ENCODE results near the gene TNS3. TPM values are rescaled to one million over a fixed set of nuclear protein-coding genes. Genes with fewer than 3 reads are reported as not detected.
A peak's percentile ranks its signal among the peaks of the same experiment; 100 is the strongest.

Gene TNS3
- total and polyA plus RNA-seq, 2 of the 13 experiments (the other 11 are each of a cell fraction or from before 2014, with no cell fraction given): 52.9 to 55.7 TPM

DNA sequence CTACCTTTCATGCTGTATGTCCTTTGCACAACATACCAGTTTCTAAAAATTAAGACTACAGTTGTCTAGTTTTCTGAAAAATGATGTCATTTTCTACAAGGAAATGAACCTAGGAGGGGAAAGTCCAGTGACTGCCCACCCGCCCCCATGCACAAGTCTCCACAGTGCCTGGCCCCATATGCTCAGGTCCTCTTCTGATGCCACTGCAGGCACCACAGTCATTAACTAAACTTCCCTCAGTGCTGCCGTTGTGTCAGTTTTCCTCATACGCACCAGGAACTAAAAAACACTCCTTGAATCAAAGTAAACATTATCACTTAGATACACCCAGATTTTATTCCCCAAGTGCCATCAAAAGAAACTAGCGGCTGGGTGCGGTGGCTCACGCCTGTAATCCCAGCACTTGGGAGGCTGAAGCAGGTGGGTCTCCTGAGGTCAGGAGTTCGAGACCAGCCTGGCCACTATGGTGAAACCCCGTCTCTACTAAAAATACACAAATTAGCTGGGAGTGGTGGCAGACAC is 6.9 kb upstream of the TNS3 start:
- Histone ChIP-seq H3K79me2 (ENCODE audit: insufficient read depth, low read length) (no peaks in the 10 kb centered on the region), H3K9ac (ENCODE audit: insufficient read depth, low read depth, low read length) (no peak overlapping the region), H3K4me2 (ENCODE audit: low read depth, low read length) (no peak overlapping the region), H3K9me3 (ENCODE audit: low read length) (no peaks in the 10 kb centered on the region), H4K20me1 (ENCODE audit: insufficient read depth, low read length) (no peaks in the 10 kb centered on the region), H3K4me3 (replicated peaks in 1 of 3; ENCODE audit: insufficient read depth in 1 of 3, low read depth in 2 of 3, low read length in 3 of 3) (no peak overlapping the region), H3K36me3 (replicated peaks in 1 of 2; ENCODE audit: control insufficient read depth in 1 of 2, insufficient read depth in 2 of 2, low read length in 2 of 2) (no peaks in the 10 kb centered on the region), H3K4me1 (ENCODE audit: insufficient read depth, low read length) (peaks cover 41% of the 10 kb centered on the region), H2AFZ (ENCODE audit: low read length) (no peak overlapping the region), H3K27ac (ENCODE audit: extremely low read length, insufficient read depth, low read length) (no peak overlapping the region), H3K27me3 (ENCODE audit: control insufficient read depth in 1 of 2, insufficient read depth in 2 of 2, low read length in 2 of 2) (no peaks in the 10 kb centered on the region)
- in situ Hi-C loops (cut with HindIII; ENCODE audit: extremely low pct_ligation_motif_present, low pct_unique_long_range_greater_than_20kb): no loop called here
- CTCF ChIA-PET (ENCODE audit: low intra/inter-chr PET ratio, low total read pairs): no interaction called here
- intact Hi-C loops (cut with micrococcal nuclease; ENCODE audit: unreplicated experiment): no loop called here
- POLR2A ChIA-PET: interaction anchor here (1.2 to 2.9 kb wide), 2 partner anchors 12 to 18 kb away, joined by 3 to 11 read pairs; no protein-coding TSS in a partner anchor
- 95% methylated on average over 8 of the region's 8 CpGs for WGBS (ENCODE audit: low lambda C conversion rate)
- FAIRE-seq (no peak), DNase-seq (ENCODE audit: low spot score) (no peak), ATAC-seq (no peak)
- TF ChIP-seq ATF7 (IDR thresholded peaks at IDR 0.05) (peak; percentile 28; the same call in 1 of the 2 replicates), ATF7 (CRISPR knock-in tag; IDR thresholded peaks at IDR 0.05) (no peak), ZC3H13 (CRISPR knock-in tag; IDR thresholded peaks at IDR 0.05) (no peak), SP4 (CRISPR knock-in tag; IDR thresholded peaks at IDR 0.05) (no peak)
- BruUV-seq (replicated peaks): no TSS peak

DNA sequence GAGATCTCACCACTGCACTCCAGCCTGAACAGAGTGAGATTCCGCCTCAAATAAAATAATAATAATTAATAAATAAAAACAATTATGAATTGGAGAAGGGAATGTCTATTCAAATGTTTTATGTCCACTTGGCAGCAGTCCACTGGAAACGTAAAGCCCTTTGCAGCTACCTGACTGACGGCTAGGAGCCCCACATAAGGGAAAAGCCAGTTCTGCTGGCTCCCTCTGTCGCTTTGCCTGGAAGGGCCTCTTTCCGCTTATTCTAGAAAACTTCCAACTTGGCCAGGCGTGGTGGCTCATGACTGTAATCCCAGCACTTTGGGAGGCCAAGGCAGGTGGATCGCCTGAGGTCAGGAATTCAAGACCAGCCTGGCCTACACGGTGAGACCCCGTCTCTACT is 6.1 kb upstream of the TNS3 start:
- H3K36me3 ChIP-seq (replicated peaks in 1 of 2; ENCODE audit: control insufficient read depth in 1 of 2, insufficient read depth in 2 of 2, low read length in 2 of 2): no peaks in the 10 kb centered on the region
- BruUV-seq (replicated peaks): no TSS peak
- intact Hi-C loops (cut with micrococcal nuclease; ENCODE audit: unreplicated experiment) (no loop called here), in situ Hi-C loops (cut with HindIII; ENCODE audit: extremely low pct_ligation_motif_present, low pct_unique_long_range_greater_than_20kb) (no loop called here)
- H3K27me3 ChIP-seq (ENCODE audit: control insufficient read depth in 1 of 2, insufficient read depth in 2 of 2, low read length in 2 of 2): no peaks in the 10 kb centered on the region
- POLR2A ChIA-PET: interaction anchor here (1.2 to 2.9 kb wide), 2 partner anchors 13 to 17 kb away, joined by 3 to 11 read pairs; no protein-coding TSS in a partner anchor
- DNase-seq (ENCODE audit: low spot score) (no peak), ATAC-seq (no peak), FAIRE-seq (no peak)
- peaks cover 43% of the 10 kb centered on the region for H3K4me1 ChIP-seq (ENCODE audit: insufficient read depth, low read length)
- H3K27ac ChIP-seq (ENCODE audit: extremely low read length, insufficient read depth, low read length): no peak overlapping the region
- no peak overlapping the region for H3K4me2 ChIP-seq (ENCODE audit: low read depth, low read length)
- H4K20me1 ChIP-seq (ENCODE audit: insufficient read depth, low read length): no peaks in the 10 kb centered on the region
- no peak overlapping the region for H3K4me3 ChIP-seq (replicated peaks in 1 of 3; ENCODE audit: insufficient read depth in 1 of 3, low read depth in 2 of 3, low read length in 3 of 3)
- TF ChIP-seq NR2F2 (IDR thresholded peaks at IDR 0.05; ENCODE audit: borderline replicate concordance, low read depth) (no peak), KDM6A (CRISPR knock-in tag; IDR thresholded peaks at IDR 0.05; ENCODE audit: low read depth) (no peak)
- TF ChIP-seq, protein P1, sequence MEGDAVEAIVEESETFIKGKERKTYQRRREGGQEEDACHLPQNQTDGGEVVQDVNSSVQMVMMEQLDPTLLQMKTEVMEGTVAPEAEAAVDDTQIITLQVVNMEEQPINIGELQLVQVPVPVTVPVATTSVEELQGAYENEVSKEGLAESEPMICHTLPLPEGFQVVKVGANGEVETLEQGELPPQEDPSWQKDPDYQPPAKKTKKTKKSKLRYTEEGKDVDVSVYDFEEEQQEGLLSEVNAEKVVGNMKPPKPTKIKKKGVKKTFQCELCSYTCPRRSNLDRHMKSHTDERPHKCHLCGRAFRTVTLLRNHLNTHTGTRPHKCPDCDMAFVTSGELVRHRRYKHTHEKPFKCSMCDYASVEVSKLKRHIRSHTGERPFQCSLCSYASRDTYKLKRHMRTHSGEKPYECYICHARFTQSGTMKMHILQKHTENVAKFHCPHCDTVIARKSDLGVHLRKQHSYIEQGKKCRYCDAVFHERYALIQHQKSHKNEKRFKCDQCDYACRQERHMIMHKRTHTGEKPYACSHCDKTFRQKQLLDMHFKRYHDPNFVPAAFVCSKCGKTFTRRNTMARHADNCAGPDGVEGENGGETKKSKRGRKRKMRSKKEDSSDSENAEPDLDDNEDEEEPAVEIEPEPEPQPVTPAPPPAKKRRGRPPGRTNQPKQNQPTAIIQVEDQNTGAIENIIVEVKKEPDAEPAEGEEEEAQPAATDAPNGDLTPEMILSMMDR (CRISPR knock-in tag; IDR thresholded peaks at IDR 0.05): no peak
- WGBS (ENCODE audit: low lambda C conversion rate): 93% methylated on average over 9 of the region's 9 CpGs
- H3K79me2 ChIP-seq (ENCODE audit: insufficient read depth, low read length): no peaks in the 10 kb centered on the region
- H2AFZ ChIP-seq (ENCODE audit: low read length): no peak overlapping the region
- no peaks in the 10 kb centered on the region for H3K9me3 ChIP-seq (ENCODE audit: low read length)
- CTCF ChIA-PET (ENCODE audit: low intra/inter-chr PET ratio, low total read pairs): no interaction called here
- no peak overlapping the region for H3K9ac ChIP-seq (ENCODE audit: insufficient read depth, low read depth, low read length)

Measured in HepG2 (cell line).